Inflammatory macrophage treated with lipopolysaccharide for 1 hour (primary cell): ENCODE data around the gene ACOX2.

Source experiments
- DNase-seq, 2 donors: peaks; one replicate each; pipeline ENCODE4 v3.0.0-alpha.2; 2020 to 2022

The ACOX2 gene

DNA sequence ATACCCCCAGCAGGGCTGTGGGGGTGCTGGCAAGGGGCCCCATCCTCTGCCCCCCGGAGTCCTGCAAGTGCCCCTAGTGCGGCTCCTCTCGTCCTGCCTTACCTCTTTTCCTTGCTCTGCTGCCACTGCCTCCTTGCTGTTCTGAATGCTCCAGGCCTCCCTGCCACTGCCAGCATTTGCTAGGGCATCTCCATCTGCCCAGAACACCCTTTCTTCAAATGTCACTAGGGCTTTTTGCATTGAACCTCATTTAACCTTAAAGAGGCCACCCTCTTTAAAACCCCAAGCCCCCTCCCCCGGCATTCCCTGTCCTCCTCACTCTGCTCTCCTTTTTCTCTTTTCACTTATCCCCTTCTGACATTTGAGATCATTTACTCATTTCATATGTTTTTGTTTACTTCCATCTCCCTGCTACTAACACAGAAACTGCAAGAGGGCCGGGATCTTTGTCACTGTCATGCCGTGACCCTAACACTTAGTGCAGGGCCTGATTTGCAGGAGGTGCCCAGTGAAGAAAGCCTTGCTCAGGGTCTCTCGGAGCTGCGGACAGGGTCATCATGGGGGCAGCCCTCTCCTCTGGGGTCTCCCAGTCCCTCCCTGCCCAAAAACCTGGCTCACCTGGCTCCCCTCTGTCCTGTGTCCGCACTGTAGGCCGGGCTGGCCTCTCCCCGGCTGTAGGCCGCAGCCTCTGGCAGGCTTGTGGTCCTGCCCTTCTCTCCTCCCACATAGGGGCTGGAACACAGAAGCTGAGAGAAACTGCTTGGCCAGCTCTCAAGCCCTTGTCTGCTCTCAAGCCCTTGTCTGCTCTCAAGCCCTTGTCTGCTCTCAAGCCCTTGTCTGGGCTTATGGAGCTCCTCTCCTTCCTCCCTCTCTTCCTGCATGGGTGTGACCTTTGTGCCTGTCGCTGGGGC, at the start of gene ACOX2:
Gene ACOX2 (minus strand): TSS at position 690 of the 911 bp plus-strand sequence. CDS start 2,084 bp downstream, outside the sequence.
- no peak for DNase-seq

DNA sequence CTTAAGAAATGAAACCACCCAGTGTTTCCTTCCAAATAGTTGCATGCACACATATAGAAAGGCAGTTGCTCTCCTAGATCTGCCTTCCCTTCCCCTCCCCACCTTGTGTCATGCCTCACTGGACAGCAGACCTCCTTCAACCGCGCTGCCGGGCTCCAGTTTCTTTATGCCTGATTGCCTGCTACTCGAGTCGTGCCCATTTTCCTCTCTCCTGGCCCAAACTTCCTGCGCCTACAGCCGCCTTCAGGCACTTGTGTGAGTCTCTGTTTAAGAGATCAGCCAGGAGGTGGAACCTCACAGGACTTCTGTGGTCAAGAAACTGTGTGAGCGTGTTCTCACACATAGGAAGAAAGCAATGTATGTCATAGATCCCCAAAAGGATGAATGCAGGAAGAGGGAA, 49.0 kb upstream of the ACOX2 start:
- DNase-seq = no peak

DNA sequence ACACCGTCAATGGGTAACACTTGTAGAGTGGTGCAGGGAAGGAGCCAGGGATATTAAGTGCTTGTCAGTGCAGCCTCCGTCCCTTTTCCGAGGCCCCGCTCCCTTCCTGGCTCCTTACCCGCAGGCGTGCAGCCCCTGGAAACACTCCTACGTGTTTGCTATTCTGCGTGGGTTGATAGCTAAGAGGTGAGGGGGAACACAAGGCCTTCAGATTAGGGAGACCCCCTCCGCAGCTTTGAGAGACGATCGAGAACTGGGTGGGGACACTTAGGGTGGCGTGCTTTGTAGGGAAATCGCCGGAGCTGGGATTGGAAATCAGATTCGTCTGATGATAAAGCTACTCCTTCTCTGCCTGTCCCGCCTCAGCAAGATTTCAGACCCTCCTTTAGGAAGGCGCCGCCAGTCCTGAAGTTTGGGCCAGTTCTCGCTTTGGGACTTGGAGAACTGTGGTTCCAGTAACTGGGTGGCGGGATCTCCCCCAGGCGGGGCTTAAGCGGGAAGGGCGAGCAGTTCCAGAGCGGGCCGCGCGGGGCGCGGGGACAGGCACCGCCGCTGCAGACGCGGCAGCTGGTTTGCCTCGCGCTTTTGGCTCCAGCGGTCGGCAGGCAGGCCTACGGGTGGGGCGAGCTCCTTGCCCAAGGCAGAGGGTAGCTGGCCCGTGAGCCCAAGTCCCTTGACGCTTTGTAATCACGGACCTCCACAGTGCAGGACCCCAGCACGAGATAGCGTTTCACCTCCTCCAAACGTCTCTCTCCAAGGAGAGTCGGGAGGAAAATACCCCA, 48.2 kb upstream of the ACOX2 start:
- peak; percentile 43 to 82 for DNase-seq

DNA sequence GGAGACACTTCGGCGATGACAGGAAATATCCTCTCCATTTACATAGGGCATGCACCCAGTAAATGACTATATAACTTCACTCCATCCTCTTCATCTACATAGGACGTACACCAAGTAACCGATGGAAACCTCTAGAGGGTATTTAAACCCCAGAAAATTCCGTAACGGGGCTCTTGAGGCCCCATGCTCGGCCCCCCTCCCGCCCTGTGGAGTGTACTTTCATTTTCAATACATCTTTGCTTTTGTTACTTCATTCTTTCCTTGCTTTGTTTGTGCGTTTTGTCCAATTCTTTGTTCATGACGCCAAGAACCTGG, 47.7 kb upstream of the ACOX2 start:
- DNase-seq = no peak

DNA sequence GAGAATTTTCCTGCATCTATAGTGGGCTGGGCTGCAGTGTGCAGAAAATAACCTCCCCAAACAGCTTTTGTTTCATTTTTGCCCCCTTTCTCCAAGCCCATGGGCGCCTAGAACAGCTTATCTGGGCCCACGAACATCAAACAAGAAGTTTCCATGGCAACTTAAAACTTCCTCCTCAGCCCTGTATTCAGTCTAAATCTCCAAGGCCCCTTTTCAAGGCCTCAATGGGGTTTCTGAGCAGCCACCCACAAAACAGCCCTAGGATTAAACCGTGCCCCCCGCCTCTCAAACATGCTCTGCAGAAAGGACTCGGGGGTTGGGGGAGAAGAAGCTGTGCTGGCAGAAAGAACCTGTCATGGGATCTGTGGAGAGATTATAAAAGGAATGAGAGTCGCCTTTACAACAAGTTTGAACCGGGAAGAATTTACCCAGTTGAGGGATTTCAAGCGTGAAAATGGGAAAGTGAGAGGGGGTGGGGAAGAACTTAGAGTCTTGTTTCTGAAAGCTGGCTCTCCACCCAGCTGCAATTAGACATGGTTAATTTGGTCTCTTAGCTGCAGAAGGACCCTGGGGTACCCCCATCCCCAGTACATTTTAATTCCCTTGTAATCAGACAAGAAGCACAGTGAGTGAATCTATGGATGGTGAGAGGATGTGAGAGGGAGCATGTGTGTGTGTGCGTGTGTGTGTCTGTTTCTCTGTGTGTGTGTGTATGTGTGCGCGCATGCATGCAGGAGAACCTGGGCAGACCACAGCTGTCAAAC, 44.5 kb upstream of the ACOX2 start:
- DNase-seq = no peak

DNA sequence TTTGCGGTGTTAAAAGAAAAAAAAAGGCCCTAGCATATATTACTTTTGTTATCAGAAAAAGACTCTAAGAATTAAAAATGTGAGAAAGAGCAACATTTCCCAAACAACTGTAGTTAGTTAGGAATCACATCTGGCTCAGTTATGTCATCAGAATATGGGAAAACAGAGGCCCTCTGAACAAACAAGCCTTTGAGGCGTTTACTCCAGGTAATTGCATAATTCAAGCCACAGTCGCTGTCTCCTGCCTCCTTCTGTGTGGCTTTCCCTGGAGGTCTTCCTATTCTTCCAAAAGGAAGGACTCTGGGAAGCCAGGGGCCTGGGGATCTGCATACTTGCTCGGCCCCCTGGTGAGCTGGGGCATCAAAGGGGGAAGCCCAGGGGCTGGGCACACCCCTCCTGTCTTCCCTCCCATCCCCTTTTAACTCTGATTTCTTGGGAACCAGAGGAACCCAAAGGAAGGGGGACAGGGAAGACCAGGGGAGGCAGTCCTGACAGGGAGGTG, 43.9 kb upstream of the ACOX2 start:
- no peak for DNase-seq

DNA sequence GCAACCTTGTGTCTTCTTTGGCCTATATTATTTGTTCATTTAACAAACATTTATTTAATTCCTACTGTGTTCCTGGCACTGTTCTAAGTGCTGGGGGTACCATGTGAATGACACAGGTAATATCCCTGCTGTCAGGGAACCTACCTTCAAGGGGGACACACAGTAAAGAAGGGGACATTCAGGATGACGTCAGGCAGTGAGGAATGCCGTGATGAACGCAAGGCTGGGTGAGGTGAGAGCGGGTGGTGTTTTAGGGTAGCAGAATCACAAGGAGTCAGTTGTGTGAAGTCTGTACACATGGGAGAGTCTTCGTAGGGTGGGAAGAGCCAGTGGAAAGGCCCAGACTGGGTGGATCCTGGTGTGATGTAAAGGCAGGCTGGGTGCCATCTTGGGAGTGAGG, 41.9 kb upstream of the ACOX2 start:
- DNase-seq = no peak

DNA sequence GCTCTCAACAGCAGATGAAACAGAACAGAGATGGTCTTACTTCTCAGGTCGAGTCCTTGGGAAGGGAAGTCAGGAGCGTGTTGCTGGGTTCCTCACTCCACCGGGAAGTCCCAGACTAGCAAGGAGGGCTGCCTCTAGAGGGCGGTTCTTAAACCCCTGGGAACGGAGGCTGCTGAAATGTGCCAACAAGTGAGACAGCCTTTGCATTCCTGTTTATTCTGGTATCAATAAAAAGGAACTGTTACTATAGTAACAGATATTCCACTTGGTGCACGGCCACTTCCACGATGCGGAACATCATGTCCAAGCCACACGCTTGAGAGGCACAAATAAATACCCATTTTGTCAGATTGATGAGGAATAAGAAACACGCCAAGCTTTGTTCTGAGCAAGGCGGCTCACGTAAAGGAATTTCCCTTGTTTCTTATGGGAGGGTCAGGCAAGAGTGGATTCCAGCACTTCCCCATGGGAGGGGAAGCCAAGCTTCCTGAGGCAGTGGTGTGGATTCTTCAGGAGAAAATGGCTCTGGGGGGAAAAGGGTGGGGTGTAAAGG, 40.4 kb upstream of the ACOX2 start, which contains the start of gene FAM107A:
Gene FAM107A (minus strand): TSS at position 123 of the 553 bp plus-strand sequence. CDS start 7,531 bp downstream, outside the sequence.
- peak in 1 of 2 donors; percentile 4 for DNase-seq

DNA sequence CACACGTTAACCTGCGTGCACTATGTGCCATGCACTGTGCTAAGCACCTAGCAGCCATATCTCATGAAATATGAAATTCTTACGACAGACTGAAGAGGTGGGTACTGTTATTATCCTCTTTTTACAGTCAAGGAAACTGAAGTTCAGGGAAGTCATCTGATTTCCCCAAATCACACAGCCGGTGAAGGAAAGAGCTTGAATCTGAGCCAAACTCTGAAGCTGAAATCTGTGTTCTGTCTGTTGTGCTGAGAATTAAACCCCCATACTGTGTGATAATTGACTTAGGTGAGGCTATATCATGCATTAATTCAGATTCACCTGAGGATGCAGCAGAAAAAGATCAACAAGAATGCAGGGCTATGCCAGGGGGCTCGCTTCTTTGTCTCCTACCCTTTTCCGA, 39.7 kb upstream of the ACOX2 start:
- DNase-seq = no peak

DNA sequence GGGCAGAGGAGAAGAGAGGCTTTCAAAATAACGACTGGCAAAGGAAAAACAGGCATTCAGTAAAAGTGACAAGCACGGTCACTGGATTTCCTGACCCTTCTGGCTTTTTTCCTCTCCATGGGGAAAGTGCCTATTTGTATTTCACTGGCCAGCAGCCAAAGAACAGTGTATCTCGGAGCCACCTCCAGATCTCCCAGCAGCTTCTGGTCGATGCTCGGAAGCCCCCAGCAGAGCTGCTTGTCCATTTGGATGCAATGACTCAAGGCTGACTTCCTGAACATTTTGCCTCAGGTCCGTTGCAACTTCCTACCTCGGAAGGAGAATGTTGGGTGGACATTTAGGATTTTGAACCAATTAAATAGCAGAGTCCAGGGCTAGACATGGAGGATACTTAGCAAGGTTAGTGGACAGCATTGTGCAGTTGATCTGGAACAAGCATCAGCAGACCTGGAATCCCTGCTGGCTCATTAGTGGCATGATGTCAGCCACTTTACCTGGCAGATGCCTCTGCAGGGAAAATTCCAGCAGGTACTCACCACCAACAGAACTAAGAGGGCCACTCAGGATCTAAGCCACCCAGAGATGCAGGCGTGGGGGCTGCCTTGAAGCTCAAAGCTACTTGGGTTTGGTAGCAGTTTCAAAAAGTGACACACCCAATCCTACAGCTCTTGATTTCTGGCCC, 39.1 kb upstream of the ACOX2 start:
- DNase-seq = no peak

DNA sequence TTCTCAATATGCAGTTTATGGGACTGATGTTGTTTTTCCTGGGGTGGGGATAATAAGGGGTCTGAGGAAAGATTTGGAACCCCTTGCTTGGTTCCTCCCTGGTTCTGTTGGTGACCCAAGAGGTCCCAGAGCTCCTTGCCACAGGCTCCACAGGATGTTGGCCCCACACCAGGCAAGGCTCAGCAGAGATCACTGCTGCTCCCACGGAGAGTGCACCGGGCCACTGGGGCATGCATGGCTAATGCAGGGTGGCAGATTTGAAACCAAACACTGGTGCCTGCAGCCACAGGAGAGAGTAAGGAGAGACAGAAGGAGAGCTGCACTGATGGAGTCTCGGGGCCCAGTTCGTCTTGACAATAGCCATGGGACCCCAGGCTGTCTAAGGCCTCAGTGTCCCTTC, 37.7 kb upstream of the ACOX2 start:
- DNase-seq = no peak

DNA sequence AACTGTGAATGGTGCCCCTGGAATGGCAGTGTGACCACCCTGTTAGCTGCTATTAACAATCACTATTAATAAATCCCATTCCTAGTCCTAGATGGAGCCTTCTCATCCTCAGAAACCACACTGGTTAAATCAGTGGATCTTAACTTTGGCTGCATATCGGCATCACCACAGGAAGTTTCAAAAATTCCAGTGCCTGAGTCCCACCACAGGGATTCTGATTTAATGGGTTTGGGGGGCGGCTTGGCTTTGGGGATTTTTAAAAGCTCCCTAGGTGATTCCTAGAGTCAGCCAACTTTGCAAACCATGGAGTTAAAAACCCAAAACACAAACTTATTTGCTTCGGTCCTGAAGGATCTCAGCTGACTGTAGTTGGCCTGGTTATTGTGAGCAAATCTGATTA, 37.1 kb upstream of the ACOX2 start:
- no peak for DNase-seq

DNA sequence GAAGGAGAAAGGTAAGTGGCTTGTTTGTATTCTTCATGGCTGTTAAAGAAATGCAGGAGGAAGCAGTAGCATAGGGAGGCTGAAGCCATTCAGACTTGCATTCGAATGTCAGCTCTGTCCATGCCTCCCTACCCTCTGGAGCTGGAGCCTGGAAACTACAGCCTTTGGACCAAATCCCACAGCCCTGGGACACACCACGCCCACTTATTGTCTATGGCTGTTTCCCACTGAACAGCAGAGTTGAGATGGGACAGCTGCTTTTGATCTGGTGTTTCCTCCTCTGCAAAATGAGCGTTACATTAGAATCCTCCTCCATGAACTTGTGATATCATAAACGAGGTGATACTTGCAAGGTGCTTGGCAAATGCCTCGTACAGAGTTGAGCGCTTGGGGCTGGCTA, 36.6 kb upstream of the ACOX2 start:
- no peak for DNase-seq

DNA sequence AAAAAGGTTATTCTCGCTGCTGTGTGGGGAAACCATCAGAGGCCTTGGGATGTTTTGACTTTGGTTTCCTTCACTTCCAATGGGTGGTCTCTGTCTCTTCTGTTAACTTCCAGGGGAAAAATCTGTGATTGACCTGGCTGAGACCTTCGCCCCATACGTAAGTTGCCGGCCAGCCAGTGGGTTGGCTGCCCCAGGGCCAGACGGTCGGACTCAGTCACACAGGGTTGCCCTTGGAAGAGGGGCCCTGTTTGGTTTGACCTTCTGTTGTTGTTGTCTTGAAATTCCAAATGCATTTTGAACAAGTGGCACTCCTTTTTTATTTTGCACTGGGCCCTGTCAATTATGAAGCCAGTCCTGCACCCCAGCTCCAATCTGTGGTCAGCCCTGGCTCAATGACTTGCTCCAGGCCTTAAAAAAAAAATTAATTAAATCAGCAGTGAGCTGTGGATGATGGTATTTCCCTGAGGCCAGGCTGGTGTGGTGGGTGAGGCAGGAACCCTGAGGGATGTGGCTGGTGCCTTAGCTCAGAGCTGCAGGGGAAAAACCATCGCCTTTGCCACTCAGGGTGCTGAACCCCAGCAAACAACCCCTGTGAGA, 35.7 kb upstream of the ACOX2 start:
- DNase-seq = no peak

DNA sequence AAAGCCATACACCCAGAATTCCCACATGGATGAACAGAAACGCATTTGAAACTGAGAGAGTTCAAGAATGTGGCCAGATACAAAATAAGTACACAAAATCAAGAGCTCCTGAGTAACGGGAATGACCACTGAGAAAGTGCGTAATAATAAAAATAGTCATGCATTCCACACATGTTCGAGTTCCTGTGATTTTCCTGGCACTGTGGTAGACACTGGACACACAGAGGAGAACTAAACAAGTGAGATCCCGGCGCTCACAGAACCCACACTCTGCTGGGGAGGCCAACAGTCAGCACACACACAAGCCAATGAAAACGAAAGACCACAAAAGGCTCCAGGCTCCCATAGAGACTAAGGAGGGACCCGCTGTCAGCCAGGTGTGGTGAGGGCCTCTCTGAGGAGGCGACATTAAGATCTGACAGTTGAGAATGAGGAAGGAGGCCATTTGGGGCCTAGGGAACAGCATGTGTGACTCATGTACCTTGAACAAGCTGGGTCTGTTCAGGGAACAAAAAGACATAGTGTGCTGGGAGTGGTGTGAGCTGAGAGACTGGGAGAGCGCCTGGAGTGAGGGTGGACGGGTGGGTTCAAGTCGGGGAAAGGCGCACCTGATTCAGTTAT, 35.1 kb upstream of the ACOX2 start:
- no peak for DNase-seq

DNA sequence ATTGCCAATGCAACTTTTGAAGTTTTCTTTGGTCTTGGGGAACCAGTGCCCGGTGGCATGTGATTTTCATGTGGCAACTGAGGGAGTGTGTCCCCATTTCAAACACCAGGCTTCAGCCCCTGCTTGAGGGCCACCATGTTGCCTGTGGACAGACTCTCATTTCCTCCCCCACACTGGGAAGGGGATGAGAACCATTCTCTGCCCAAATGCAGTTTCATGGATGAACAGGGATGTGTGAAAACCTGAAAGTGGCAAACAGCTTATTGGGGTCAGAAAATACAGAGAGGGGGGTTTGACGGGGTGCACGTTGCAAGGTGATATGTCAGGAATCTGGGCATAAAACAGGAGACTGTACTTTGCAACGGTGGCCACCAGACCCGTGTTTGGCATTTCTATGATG, 33.9 kb upstream of the ACOX2 start:
- no peak for DNase-seq

DNA sequence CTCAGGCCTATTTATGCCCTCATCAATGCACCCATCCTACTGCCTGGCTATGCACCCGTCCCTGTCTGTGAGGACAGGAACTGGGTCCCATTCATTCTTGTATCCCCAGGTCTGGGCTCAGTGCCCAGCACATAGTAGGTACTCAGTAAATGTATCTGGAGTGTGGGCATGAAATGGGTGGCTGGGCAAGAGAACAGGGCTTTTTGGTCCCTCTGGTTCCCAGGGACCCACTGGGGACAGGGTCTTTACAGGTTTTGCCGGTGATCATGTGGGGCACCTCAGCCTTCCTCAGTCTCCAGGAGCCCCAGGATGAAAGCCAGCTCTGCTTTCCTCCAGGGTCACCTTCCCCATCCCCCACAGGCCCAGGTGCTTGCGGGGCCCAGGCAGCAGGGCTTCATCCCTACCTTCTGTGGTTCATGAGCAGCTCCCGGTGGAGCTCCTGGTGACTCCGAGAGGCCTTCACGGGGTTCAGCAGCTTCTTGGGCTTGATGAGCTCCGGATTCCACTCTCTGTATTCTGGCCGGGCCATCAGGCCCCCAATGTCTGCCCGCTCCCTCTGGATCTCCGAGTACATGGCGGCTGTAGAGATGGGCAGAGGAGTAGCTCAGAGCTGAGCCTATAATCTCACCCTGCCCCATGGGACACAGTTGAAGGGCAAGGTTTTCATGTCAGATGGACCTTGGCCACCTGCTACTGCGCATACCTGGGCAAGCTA, 32.5 kb upstream of the ACOX2 start:
- no peak for DNase-seq

DNA sequence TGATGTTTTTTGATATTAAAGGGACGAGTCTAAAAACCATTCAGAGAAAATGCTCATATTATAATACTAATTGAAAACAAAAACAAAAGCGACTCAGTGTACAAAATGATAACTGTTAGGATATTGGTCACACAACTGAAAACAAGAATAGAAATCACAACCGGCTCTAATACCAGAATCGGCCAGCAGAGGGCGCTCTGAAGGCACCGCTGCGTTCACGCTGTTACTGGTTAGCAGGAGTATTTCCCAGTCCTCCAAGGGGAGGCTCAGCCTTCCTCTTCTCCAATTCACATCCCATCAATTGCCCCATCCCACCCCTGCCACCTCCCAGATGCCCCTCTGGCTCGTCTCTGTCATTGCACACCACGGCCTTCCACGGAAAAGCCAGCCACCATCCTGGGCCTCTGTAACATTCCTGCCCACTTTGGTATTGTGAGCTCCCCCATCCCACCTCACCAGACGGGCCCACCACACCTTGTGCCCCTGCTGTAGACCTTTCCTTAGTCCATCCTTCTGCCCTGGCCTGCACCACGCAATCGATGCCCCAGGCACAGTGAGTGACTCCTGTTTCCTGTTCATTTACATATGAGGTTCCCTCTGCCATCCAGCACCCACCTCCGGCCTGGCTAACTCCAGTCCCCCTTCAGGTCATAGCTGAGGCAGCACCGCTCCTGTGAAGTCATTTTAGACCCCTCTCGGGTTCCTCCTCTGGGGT, 31.7 kb upstream of the ACOX2 start:
- peak; percentile 19 to 94 for DNase-seq

DNA sequence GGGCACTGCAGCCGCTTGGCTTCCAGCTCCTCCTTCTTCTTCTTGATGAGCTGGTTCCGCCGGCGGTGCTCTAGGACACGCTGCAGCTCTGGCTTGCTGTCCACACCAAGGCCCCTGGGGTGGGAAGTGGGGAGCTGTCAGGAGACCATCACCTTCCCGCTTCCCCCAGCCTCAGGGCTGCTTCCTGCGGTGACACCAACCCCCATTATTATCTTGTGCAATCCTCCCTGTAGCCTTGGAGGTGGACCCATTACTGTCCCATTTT, 30.2 kb upstream of the ACOX2 start:
- DNase-seq = no peak
